ENCODE measurements around the gene FANCD2.

DNA sequence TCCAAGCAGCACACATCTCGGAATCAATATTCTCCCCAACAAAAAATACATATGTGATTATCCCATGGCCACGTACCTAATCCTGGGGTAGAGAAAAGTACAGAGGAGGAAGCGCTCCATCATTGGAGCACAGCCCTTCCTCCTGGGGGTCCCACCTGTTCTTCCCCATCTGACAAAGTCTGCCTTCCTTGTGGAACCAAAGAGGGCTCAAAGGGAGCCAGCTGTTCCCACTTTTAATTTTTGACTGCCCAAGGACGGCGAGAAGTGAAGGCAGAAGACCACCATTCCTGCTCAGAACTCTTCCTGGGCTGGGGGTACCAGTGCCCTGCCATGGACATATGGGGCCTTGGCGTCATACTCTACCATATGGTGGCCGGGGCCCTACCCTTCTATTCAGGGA, 14.1 kb upstream of the FANCD2 start:
- TF ChIP-seq, protein P1, sequence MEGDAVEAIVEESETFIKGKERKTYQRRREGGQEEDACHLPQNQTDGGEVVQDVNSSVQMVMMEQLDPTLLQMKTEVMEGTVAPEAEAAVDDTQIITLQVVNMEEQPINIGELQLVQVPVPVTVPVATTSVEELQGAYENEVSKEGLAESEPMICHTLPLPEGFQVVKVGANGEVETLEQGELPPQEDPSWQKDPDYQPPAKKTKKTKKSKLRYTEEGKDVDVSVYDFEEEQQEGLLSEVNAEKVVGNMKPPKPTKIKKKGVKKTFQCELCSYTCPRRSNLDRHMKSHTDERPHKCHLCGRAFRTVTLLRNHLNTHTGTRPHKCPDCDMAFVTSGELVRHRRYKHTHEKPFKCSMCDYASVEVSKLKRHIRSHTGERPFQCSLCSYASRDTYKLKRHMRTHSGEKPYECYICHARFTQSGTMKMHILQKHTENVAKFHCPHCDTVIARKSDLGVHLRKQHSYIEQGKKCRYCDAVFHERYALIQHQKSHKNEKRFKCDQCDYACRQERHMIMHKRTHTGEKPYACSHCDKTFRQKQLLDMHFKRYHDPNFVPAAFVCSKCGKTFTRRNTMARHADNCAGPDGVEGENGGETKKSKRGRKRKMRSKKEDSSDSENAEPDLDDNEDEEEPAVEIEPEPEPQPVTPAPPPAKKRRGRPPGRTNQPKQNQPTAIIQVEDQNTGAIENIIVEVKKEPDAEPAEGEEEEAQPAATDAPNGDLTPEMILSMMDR (conservative IDR thresholded peaks at IDR 0.05 in 1 of 2, IDR thresholded peaks at IDR 0.05 in 1 of 2; ENCODE audit: extremely low read depth in 1 of 2, insufficient read depth in 1 of 2, low read depth in 1 of 2, low read length in 2 of 2), result no peak
- TF ChIP-seq EZH2 (IDR thresholded peaks at IDR 0.05; ENCODE audit: borderline replicate concordance, low read length), result no peak
